ACC112 (cell line): ENCODE data around the gene RNF31.
A peak's percentile ranks its signal among the peaks of the same experiment; 100 is the strongest.

Source experiments
- H2AFZ ChIP-seq: fragments of 200-600 bp; sonication (generic); one replicate; pipeline ENCODE4 v1.6.0; 2017; ENCODE audit warnings: antibody characterized with exemption, low read length; ENCODE audit not compliant: unreplicated experiment
- H3K27ac ChIP-seq: fragments of 200-600 bp; sonication (generic); 2 replicates; pipeline ENCODE4 v1.5.1; 2014; ENCODE audit warnings: low read depth, mild to moderate bottlenecking, antibody characterized with exemption, low read length, moderate library complexity
- H3K27me3 ChIP-seq: fragments of 200-600 bp; sonication (generic); 2 replicates; pipeline ENCODE4 v1.6.1; 2014; ENCODE audit warnings: mild to moderate bottlenecking, antibody characterized with exemption, low read length, moderate library complexity, mixed read lengths; ENCODE audit not compliant: insufficient read depth
- H3K36me3 ChIP-seq: fragments of 200-600 bp; sonication (generic); 2 replicates; pipeline ENCODE4 v1.6.1; 2016; ENCODE audit warnings: mild to moderate bottlenecking, antibody characterized with exemption, low read length, moderate library complexity, mixed read lengths; ENCODE audit not compliant: insufficient read depth
- H3K4me1 ChIP-seq: fragments of 200-600 bp; sonication (generic); one replicate; pipeline ENCODE4 v1.6.1; 2016; ENCODE audit warnings: low read length, mixed read lengths; ENCODE audit not compliant: insufficient read depth, unreplicated experiment, control insufficient read depth
- H3K4me3 ChIP-seq: fragments of 200-600 bp; sonication (generic); 2 replicates; pipeline ENCODE4 v1.5.1; 2014; ENCODE audit warnings: mild to moderate bottlenecking, low read depth, low read length
- H3K79me2 ChIP-seq: fragments of 200-600 bp; sonication (generic); one replicate; pipeline ENCODE4 v1.6.0; 2016; ENCODE audit warnings: low read length; ENCODE audit not compliant: control insufficient read depth, unreplicated experiment, insufficient read depth

RNF31 gene

GRCh38 chr14:24150061-24150460 is 2.8 kb downstream of the RNF31 start:
- peaks cover 12% of the 10 kb centered on the region for H3K4me1 ChIP-seq
- no peak overlapping the region for H2AFZ ChIP-seq
- H3K4me3 ChIP-seq: no peak overlapping the region
- H3K27me3 ChIP-seq: no peaks in the 10 kb centered on the region
- peaks cover 41% of the 10 kb centered on the region for H3K79me2 ChIP-seq
- no peak overlapping the region for H3K27ac ChIP-seq
- peaks cover 19% of the 10 kb centered on the region for H3K36me3 ChIP-seq

GRCh38 chr14:24150567-24150966 is 3.3 kb downstream of the RNF31 start:
- Histone ChIP-seq H3K27me3 (no peaks in the 10 kb centered on the region), H3K27ac (no peak overlapping the region), H3K36me3 (peaks cover 23% of the 10 kb centered on the region)

GRCh38 chr14:24150993-24151392 is 3.7 kb downstream of the RNF31 start:
- peaks cover 32% of the 10 kb centered on the region for H3K79me2 ChIP-seq
- no peak overlapping the region for H2AFZ ChIP-seq
- H3K27me3 ChIP-seq: no peaks in the 10 kb centered on the region
- H3K4me3 ChIP-seq: no peak overlapping the region
- H3K36me3 ChIP-seq: peaks cover 27% of the 10 kb centered on the region
- H3K4me1 ChIP-seq: peaks cover 7% of the 10 kb centered on the region
- no peak overlapping the region for H3K27ac ChIP-seq

More at GRCh38 chr14:24150567-24150966, 3.3 kb downstream of the RNF31 start:
- peaks cover 7% of the 10 kb centered on the region for H3K4me1 ChIP-seq
- H2AFZ ChIP-seq: no peak overlapping the region
- H3K79me2 ChIP-seq: peaks cover 36% of the 10 kb centered on the region
- H3K4me3 ChIP-seq: no peak overlapping the region

- Histone ChIP-seq H3K36me3 (peaks cover 28% of the 10 kb centered on the region), H3K79me2 (peaks cover 28% of the 10 kb centered on the region), H3K4me3 (no peak overlapping the region), H3K4me1 (peaks cover 7% of the 10 kb centered on the region), H3K27me3 (no peaks in the 10 kb centered on the region), H3K27ac (no peak overlapping the region), H2AFZ (no peak overlapping the region)
These were observed 4.2 kb downstream of the RNF31 start for GRCh38 chr14:24151404-24152080.

GRCh38 chr14:24155100-24155499 is 7.8 kb downstream of the RNF31 start:
- Histone ChIP-seq H3K27ac (no peak overlapping the region), H3K36me3 (peaks cover 29% of the 10 kb centered on the region), H2AFZ (no peak overlapping the region), H3K79me2 (peaks cover 2% of the 10 kb centered on the region), H3K4me1 (no peaks in the 10 kb centered on the region), H3K4me3 (no peak overlapping the region), H3K27me3 (no peaks in the 10 kb centered on the region)

GRCh38 chr14:24156840-24157239 is 9.5 kb downstream of the RNF31 start:
- no peak overlapping the region for H3K27ac ChIP-seq
- peaks cover 8% of the 10 kb centered on the region for H3K79me2 ChIP-seq
- peaks cover 19% of the 10 kb centered on the region for H3K36me3 ChIP-seq
- H2AFZ ChIP-seq: no peak overlapping the region
- peaks cover 6% of the 10 kb centered on the region for H3K4me1 ChIP-seq
- no peak overlapping the region for H3K4me3 ChIP-seq
- no peaks in the 10 kb centered on the region for H3K27me3 ChIP-seq

- Histone ChIP-seq H3K27ac (no peak overlapping the region), H3K27me3 (no peaks in the 10 kb centered on the region), H3K36me3 (peaks cover 16% of the 10 kb centered on the region), H3K4me3 (no peak overlapping the region), H3K4me1 (peaks cover 11% of the 10 kb centered on the region), H2AFZ (no peak overlapping the region), H3K79me2 (peaks cover 13% of the 10 kb centered on the region)
These were observed 10.0 kb downstream of the RNF31 start for GRCh38 chr14:24157331-24157730.

GRCh38 chr14:24159777-24160498 is 12.6 kb downstream of the RNF31 start:
- Histone ChIP-seq H3K4me3 (no peak overlapping the region), H3K4me1 (peaks cover 22% of the 10 kb centered on the region), H3K79me2 (peaks cover 34% of the 10 kb centered on the region), H3K36me3 (peaks cover 34% of the 10 kb centered on the region), H2AFZ (no peak overlapping the region), H3K27ac (peak overlapping the region; percentile 96), H3K27me3 (no peaks in the 10 kb centered on the region)

- Histone ChIP-seq H3K27ac (peak overlapping the region; percentile 96), H2AFZ (no peak overlapping the region), H3K36me3 (peaks cover 36% of the 10 kb centered on the region), H3K27me3 (no peaks in the 10 kb centered on the region), H3K79me2 (peaks cover 34% of the 10 kb centered on the region), H3K4me3 (no peak overlapping the region), H3K4me1 (peaks cover 22% of the 10 kb centered on the region)
These were observed 13.2 kb downstream of the RNF31 start for GRCh38 chr14:24160499-24160849.

- Histone ChIP-seq H3K4me1 (peaks cover 22% of the 10 kb centered on the region), H3K27me3 (no peaks in the 10 kb centered on the region), H2AFZ (no peak within 1 kb of the TSS), H3K27ac (peak within 1 kb of the TSS; percentile 96), H3K79me2 (peaks cover 34% of the 10 kb centered on the region), H3K36me3 (peaks cover 33% of the 10 kb centered on the region), H3K4me3 (peak within 1 kb of the TSS; percentile 91)
These were observed 13.8 kb downstream of the RNF31 start, which contains the start of gene IRF9 for GRCh38 chr14:24160850-24161804. IRF9 (plus strand) TSS chr14:24161265; CDS start chr14:24162145, 880 bp downstream.
